Measurements from ENCODE around the gene GPR78.

Gene GPR78

GRCh38 chr4:8547108-8547911, 32.9 kb upstream of the GPR78 start:
- DNase-seq (ENCODE audit: low spot score) = no peak

DNA sequence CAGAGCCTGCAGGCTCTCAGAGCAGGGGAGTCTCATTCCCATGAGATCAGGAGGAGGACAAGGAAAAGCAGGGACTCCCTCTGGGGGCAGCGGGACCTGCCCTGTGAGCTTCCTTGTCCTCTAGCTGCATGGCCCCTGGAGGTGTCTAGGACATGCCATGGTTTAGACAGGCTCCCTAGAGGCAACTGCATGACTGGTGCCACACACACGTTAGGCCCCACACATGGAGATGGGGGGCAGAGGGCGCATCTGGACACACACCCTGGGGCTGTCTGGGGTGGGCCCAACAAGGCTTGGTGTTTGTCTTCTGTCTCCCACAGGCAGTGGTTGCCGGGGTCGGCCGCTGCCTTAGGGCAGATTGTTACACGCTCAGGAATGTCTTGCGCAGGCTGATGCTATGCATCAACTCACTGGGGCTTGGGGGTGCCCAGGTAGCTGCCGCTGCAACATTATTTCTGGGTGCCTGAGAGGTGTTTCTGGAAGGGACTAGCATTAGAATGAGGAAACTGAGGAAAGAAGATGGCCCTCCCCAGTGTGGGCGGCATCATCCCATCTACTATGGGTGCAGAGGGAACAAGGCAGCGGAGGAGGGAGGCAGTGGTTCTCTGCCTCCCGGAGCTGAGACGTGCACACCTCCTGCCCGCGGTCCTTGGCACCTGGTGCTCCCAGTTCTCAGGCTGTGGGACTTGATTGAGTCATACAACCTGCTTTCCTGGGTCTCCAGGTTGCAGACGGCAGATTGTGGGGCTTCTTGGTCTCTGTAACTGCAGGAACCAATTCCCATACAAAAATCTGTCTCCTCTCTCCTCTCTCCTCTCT, 32.1 kb upstream of the GPR78 start:
- DNase-seq (ENCODE audit: low spot score) = no peak

DNA sequence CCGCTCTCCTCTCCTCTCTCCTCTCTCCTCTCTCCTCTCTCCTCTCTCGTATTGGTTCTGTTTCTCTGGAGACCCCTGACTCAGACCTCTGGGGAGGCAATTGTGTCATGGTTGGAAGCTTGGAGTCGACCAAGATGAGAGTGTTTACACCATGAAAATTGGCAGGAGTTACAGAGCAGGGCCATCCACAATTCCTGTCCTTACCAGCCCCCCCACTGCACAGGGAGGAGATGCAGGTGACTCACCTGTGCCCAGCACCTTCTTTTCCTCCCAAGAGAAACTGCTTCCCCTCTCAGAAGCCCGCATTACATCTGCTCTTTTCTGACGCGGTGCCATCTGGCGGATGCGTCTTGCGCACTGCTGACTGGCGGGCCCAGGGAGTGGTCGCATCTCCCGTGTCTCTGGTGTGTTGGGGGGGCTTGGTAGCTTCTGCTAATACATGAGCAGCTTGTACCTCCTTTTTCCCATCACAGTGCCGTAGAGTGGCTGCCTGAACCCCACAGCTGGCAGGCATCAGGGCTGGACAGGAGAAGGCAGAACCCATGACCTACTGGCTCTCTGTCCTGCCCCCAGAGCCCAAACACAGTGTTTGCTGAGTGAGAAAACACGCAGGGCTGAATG, 31.4 kb upstream of the GPR78 start:
- no peak for DNase-seq (ENCODE audit: low spot score)

DNA sequence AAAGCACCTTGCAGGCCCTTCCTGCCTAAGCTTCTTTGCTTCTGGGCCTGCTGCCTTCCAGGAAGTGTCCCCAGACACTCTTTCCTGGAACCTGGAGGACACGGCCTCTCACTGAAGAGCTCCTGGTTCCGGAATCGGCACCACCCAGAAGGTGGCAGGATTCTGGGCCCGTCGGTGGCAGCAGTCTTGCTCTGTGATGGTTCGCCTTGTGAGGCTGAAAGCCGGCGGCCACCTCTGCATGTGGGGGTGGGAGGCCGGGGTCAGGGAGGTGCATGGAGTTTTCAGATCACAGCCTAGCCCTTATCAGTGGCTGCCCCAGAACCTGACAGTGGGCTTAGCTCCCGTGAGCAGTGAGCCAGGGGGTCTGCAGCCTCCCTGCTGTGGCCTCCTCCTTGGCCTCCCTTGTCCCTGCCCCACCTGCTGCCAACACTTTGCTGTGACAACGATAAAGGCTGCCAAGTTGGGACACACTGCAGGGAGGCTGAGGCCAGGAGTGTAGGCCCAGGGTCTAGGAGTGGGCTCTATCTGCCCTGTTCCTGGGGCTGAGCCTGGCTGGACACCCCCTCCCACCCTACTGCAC, 30.8 kb upstream of the GPR78 start:
- DNase-seq (ENCODE audit: low spot score) = no peak

DNA sequence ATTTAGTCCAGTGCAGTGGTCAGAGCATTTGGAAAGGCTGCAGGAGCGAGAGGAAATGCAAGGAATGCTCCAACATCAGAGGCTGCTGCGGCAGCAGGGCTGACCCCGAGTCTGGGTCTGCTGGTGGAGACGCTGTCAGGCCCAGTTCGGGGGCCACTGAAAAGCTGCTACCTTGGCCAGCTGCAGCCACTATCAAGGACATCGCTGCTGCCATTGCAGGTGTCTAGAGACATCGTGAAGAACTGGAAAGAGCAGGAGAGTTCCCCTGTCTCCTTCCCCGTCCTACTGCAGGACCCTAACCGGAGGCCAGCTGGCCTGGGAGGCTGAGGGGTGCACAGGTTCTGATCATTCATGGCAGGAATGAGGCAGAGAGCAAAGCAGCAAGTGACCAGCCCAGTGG, 29.5 kb upstream of the GPR78 start:
- no peak for DNase-seq (ENCODE audit: low spot score)

DNA sequence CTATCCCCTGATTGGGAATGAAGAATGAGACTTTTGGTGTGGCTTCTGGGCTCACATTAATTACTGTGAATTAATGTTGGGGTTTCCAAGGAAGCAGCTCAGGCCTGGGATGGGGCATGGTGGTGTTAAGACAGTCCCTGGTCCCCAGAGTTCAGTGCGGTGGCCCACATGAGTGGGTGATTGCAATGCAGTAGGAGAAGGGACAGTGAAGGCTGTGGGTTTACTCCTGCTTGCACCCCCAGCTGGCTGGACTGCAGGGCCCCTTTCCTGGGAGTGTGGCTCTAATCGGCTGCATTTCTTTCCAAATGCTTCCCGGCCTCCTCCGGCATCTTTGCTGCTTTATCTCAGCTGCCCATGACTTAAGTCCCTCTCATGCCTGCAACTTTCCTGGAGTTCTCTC, 28.2 kb upstream of the GPR78 start:
- DNase-seq (ENCODE audit: low spot score) = no peak

GRCh38 chr4:8552581-8553205, 27.5 kb upstream of the GPR78 start:
- no peak for DNase-seq (ENCODE audit: low spot score)

DNA sequence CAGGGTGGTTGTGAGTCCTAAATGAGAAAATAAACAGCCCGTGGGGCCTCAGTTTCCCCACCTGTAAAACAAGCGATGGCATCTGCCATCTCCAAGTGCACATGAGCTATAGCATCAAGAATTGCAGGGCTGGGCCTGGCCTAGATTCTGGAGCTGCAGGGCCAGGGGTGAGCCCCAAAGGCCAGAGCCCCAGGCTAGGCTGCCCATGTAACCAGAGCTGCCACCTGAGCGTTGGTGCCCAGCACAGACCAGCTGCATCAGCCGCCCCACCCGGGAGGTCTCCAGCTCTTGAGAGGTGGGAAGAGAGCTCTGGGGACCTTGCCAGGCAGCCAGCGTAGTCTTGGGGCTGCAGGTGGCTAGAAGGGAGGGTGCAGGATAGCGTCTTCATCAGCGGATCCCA, 27.0 kb upstream of the GPR78 start:
- no peak for DNase-seq (ENCODE audit: low spot score)

GRCh38 chr4:8553991-8554405, 26.2 kb upstream of the GPR78 start:
- DNase-seq (ENCODE audit: low spot score) = no peak

GRCh38 chr4:8554555-8555100, 25.6 kb upstream of the GPR78 start:
- no peak for DNase-seq (ENCODE audit: low spot score)

DNA sequence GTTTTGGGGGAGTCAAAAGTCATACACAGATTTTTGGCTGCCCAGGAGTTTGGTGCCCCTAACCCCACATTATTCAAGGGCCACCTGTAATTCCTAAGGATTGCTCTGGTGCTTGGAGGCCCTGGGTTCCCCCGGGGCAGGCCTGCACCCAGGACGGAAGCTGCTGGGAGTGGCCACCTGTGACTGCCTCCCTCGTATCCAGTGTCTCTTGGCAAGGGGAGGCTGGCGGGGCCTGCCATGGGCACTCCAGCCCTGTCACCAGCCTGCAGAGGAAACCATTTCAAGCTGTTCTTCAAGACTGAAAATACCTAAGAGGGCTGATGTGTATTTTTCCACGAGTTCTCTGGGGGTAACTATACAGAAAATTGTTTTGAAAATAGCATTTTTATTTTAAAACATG, 24.5 kb upstream of the GPR78 start:
- no peak for DNase-seq (ENCODE audit: low spot score)

DNA sequence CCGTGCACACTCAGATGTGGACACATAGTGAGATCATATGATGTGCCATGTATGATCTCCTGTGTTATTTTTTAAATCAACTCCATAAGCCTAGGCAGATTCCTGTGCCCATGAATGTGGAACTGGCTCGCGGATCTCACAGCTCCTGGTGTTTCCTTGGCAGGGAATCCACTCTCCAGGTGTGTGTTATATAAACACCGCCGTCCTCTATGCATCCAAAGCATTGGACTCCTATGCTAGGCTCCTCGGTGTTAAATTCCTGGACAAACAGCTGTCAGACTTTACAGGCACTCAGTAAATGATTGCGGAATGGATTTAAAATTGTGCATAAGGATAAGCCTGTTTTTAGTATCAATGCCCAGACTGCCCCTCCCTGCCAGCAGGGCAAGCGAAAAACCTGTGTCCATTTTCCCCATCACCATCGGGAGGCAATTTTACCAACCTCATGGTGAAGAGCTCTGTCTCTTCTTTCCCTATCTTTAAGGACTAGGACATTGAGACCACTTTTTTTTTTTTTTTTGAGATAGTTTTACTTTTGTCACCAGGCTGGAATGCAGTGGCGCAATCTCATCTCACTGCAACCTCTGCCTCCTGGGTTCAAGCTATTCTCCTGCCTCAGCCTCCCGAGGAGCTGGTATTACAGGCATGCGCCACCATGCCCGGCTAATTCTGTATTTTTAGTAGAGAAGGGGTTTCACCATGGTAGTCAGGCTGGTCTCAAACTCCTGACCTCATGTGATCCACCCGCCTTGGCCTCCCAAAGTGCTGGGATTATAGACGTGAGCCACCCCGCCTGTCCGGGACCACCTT, 23.6 kb upstream of the GPR78 start:
- DNase-seq (ENCODE audit: low spot score) = no peak

DNA sequence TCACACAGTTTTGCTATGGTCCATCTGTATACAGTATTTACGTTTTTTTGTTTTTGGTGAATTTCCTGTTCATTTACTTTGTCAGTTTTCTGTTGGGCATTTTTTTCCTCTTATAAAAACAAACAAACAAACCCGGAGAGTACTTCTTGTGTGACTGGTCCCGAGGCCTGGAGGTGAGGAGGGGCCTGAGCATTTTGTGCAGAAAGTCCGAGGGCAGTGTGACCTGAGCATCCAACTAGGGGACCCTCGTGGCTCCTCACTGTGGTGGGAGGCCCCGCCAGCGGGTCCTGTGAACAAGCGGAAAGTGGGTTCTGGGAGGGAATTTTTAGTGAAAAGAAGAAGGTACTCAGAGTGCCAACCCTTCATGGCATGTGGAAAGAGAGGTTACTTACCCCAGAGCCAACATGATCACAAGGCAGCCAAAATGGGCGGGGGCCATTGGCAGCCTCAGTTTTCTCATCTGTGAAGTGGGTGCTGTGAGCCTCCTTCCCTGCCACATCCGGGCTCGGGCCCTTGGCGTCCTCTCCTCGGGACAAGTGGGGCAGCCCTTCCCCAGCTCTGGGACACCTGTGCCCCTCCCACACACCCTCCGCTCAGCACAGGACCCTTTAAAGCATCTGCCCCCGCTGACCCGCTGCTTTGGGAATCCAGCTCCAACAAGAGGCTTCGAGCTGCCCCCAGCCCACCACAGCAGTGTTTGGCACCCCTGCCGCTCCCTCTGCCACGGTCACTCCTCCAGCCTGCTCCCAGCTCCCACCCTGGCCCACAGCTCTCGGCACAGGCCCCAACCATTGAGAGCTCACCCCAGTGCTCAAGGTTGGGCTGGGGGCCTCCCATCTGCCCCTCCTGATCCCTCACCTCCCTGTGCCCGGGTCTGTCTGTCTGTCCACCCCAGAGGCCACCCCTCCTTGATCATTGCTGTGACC, 22.8 kb upstream of the GPR78 start:
- no peak for DNase-seq (ENCODE audit: low spot score)

DNA sequence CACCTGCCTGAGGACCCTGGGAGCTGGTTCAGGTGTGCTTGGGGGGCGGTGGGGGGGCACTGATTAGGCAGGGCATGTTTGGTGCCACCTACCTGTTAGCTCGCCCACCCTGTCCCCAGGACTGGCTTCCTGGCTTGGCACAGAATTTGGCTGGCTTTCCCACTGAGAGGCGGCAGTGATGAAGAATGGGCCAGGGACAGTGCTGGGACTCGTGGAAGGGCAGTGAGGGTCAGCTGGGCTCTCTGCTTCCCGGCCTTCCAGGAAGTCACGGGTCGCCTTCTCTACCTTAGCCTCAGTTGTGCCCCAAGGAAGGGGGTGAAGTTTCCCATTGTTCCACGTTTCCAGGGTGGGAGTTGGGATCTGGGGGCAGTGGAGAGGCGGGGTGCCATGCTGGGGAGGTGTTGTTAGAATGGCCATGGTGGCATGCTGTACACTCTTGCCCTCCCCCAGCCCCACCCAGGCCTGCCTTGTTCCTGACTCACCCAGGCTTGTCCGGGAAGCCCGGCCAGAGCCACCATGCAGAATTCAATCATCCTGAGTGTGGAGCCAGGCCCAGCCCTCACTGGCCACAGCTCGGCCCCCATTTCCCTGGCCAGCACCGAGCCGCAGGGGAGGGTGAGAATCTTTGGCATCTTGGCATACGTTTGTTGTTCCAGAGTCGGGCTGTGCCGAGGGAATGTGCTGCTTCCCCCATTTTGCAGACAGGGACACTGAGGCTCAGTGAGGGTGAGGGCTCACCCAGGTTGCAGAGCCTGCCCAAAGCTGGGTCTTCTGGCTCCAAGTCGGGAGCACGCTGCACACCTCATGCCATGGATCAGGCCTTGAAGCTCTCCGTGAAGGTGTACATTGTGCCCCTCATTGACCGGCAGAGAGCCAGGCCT, 21.9 kb upstream of the GPR78 start:
- no peak for DNase-seq (ENCODE audit: low spot score)

GRCh38 chr4:8559011-8559410, 21.2 kb upstream of the GPR78 start:
- DNase-seq (ENCODE audit: low spot score) = no peak

GRCh38 chr4:8559524-8560264, 20.5 kb upstream of the GPR78 start:
- DNase-seq (ENCODE audit: low spot score) = no peak

GRCh38 chr4:8560265-8561047, 19.7 kb upstream of the GPR78 start:
- no peak for DNase-seq (ENCODE audit: low spot score)

All from kidney capillary endothelial cell (primary cell).